HFF-Myc (cell line): ENCODE results near the gene CHCHD6.

Source experiments
- DNase-seq: peaks from one replicate; pipeline ENCODE4 v3.0.0-alpha.2; 2011; ENCODE audit warnings: low read depth; ENCODE audit errors: extremely low read depth
- H3K4me3 ChIP-seq: replicated peaks from 2 replicates; pipeline ENCODE4 v1.5.1; 2011; ENCODE audit warnings: low read depth, mild to moderate bottlenecking, control low read depth, low read length
- CTCF ChIP-seq: IDR thresholded peaks from 2 replicates; pipeline ENCODE4 v1.5.1; 2012; ENCODE audit warnings: mild to moderate bottlenecking, low read depth, low read length, control low read depth; ENCODE audit errors: missing control alignments

CHCHD6 gene

GRCh38 chr3:126765187-126766069 lies 61.4 kb downstream of the CHCHD6 start:
- no peak for TF ChIP-seq CTCF
- DNase-seq: no peak
- H3K4me3 ChIP-seq: no peak overlapping the region

- TF ChIP-seq CTCF: no peak
- H3K4me3 ChIP-seq: no peak overlapping the region
- DNase-seq: no peak
These were observed 62.6 kb downstream of the CHCHD6 start for GRCh38 chr3:126766653-126767052.

GRCh38 chr3:126768903-126769302 lies 64.9 kb downstream of the CHCHD6 start:
- TF ChIP-seq CTCF: no peak
- H3K4me3 ChIP-seq: no peak overlapping the region
- DNase-seq: no peak

GRCh38 chr3:126770096-126770495 lies 66.1 kb downstream of the CHCHD6 start:
- TF ChIP-seq CTCF: no peak
- no peak overlapping the region for H3K4me3 ChIP-seq
- DNase-seq: no peak

- no peak for DNase-seq
- no peak overlapping the region for H3K4me3 ChIP-seq
- no peak for TF ChIP-seq CTCF
These were observed 69.1 kb downstream of the CHCHD6 start for GRCh38 chr3:126773167-126773566.

GRCh38 chr3:126773783-126774182 lies 69.7 kb downstream of the CHCHD6 start:
- no peak for TF ChIP-seq CTCF
- no peak for DNase-seq
- H3K4me3 ChIP-seq: no peak overlapping the region
